Activated CD4-positive, alpha-beta T cell treated with anti-CD3 and anti-CD28 coated beads, Interleukin-2, amount 10 ng/mL, durations not matched to agents 24 days and 14 days (primary cell): ENCODE results near the gene CRISP1. TPM values are rescaled to one million over a fixed set of nuclear protein-coding genes. Genes with fewer than 3 reads are reported as not detected.
"Not testable (repeated sequence)": the region's sequence is repeated elsewhere in the genome, so short reads cannot be mapped to it uniquely, and the experiment has no call there.

Experiments used
- DNase-seq: peaks from one replicate; pipeline ENCODE4 v3.0.0; 2022
- H3K27ac Mint-ChIP-seq: one replicate; pipeline ENCODE4 v1.8.0; 2022; ENCODE audit warnings: mild to moderate bottlenecking, mixed read lengths
- H3K27me3 Mint-ChIP-seq: one replicate; pipeline ENCODE4 v1.8.0; 2022; ENCODE audit warnings: mixed read lengths
- H3K36me3 Mint-ChIP-seq: one replicate; pipeline ENCODE4 v1.8.0; 2022; ENCODE audit warnings: low read depth, mild to moderate bottlenecking, mixed read lengths
- H3K4me1 Mint-ChIP-seq: one replicate; pipeline ENCODE4 v1.8.0; 2021; ENCODE audit warnings: mixed read lengths
- H3K4me3 Mint-ChIP-seq: one replicate; pipeline ENCODE4 v1.8.0; 2022; ENCODE audit warnings: mild to moderate bottlenecking, moderate library complexity, mixed read lengths
- H3K9me3 Mint-ChIP-seq: one replicate; pipeline ENCODE4 v1.8.0; 2021; ENCODE audit warnings: mixed read lengths
- intact Hi-C: fragments of 100-400 bp; cut with micrococcal nuclease; formaldehyde crosslinking; loops from one replicate; pipeline ENCODE4 v1.15.1; 2023
- total RNA-seq: library from RNA; stranded (reverse); gene quantifications from 2 replicates; pipeline ENCODE4 v1.2.3, GENCODE V29; 2022

The CRISP1 gene
- total RNA-seq, 1 donor from 2014 or later, result not detected

DNA sequence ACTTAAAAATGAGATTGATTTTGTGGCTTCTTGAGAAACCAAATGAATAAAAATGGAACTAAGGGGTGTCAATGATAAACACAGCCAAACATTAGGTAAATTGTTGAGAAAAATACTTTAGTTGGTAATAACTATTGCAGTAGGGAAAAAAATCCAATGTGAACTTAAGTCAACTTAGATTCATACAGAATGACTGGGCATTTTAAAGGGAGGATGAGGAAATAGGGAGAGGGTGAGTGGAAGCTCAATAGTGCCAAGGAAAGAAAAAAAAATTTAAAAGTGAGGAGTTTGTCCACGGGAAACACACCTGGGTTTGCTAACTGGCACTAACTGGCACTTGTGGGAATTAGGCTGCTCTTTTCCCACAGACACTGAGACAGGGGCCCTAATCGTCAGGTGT lies 53.1 kb downstream of the CRISP1 start:
- Mint-ChIP-seq H3K9me3 (no peaks in the 10 kb centered on the region), H3K27me3 (no peaks in the 10 kb centered on the region), H3K4me3 (no peak overlapping the region), H3K27ac (no peak overlapping the region), H3K36me3 (no peaks in the 10 kb centered on the region), H3K4me1 (no peaks in the 10 kb centered on the region)
- no peak for DNase-seq
- intact Hi-C loops, result no loop called here

- no peak for DNase-seq
- intact Hi-C loops, result no loop called here
- H3K27ac Mint-ChIP-seq, result no peak overlapping the region
- no peaks in the 10 kb centered on the region for H3K9me3 Mint-ChIP-seq
- H3K27me3 Mint-ChIP-seq, result no peaks in the 10 kb centered on the region
- no peak overlapping the region for H3K4me3 Mint-ChIP-seq
- no peaks in the 10 kb centered on the region for H3K4me1 Mint-ChIP-seq
- H3K36me3 Mint-ChIP-seq, result no peaks in the 10 kb centered on the region
These were observed 60.2 kb downstream of the CRISP1 start for GRCh38 chr6:49806145-49806544.

- DNase-seq, result no peak
- Mint-ChIP-seq H3K4me3 (no peak overlapping the region), H3K4me1 (no peaks in the 10 kb centered on the region), H3K27ac (no peak overlapping the region), H3K9me3 (no peaks in the 10 kb centered on the region), H3K36me3 (no peaks in the 10 kb centered on the region), H3K27me3 (no peaks in the 10 kb centered on the region)
- intact Hi-C loops, result no loop called here
These were observed 61.1 kb downstream of the CRISP1 start for GRCh38 chr6:49805246-49805645.

GRCh38 chr6:49801525-49801924 lies 64.8 kb downstream of the CRISP1 start:
- Mint-ChIP-seq H3K9me3 (no peaks in the 10 kb centered on the region), H3K36me3 (no peaks in the 10 kb centered on the region), H3K27ac (no peak overlapping the region), H3K4me3 (no peak overlapping the region), H3K4me1 (no peaks in the 10 kb centered on the region), H3K27me3 (no peaks in the 10 kb centered on the region)
- no peak for DNase-seq
- intact Hi-C loops, result no loop called here

GRCh38 chr6:49799090-49799489 lies 67.2 kb downstream of the CRISP1 start:
- Mint-ChIP-seq H3K36me3 (no peaks in the 10 kb centered on the region), H3K9me3 (no peaks in the 10 kb centered on the region), H3K4me1 (no peaks in the 10 kb centered on the region), H3K4me3 (no peak overlapping the region), H3K27ac (no peak overlapping the region), H3K27me3 (no peaks in the 10 kb centered on the region)
- intact Hi-C loops, result no loop called here
- DNase-seq, result no peak

- H3K9me3 Mint-ChIP-seq, H3K27ac Mint-ChIP-seq, intact Hi-C loops, H3K4me3 Mint-ChIP-seq, DNase-seq, H3K4me1 Mint-ChIP-seq, H3K36me3 Mint-ChIP-seq, H3K27me3 Mint-ChIP-seq: not testable (repeated sequence)
These were observed 69.4 kb downstream of the CRISP1 start for GRCh38 chr6:49796842-49797455.

GRCh38 chr6:49790341-49790740 lies 76.0 kb downstream of the CRISP1 start:
- H3K9me3 Mint-ChIP-seq, result no peaks in the 10 kb centered on the region
- intact Hi-C loops, result no loop called here
- DNase-seq, result no peak
- H3K4me3 Mint-ChIP-seq, result no peak overlapping the region
- H3K36me3 Mint-ChIP-seq, result no peaks in the 10 kb centered on the region
- H3K27ac Mint-ChIP-seq, result no peak overlapping the region
- H3K4me1 Mint-ChIP-seq, result no peaks in the 10 kb centered on the region
- no peaks in the 10 kb centered on the region for H3K27me3 Mint-ChIP-seq

DNA sequence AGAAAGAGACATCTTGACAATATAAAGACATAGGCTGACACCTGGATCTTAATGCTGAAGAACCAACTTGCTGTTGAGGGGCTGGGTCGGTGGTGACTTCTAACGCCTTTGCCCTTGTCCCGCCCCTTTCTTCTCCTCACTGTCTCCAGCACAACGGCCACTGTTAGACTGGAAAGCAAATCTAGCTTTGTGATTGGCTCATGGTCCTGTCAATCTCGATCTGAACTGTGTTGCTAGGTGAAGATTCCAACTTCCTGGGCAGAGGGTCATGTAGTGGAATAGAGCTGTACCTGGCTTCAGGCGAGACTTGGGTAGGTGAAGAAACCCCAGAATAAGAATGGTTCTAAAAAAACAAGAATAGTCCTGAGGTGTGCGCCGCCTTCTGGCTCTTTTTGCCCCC lies 79.2 kb downstream of the CRISP1 start, which contains the start of gene PGK2:
Gene PGK2, minus strand, starts transcription at position 110 of the 400 bp plus-strand sequence. Its CDS starts 98 bp downstream, at position 12.
- Mint-ChIP-seq H3K9me3 (no peaks in the 10 kb centered on the region), H3K27me3 (no peaks in the 10 kb centered on the region), H3K36me3 (no peaks in the 10 kb centered on the region), H3K4me3 (no peak within 1 kb of the TSS), H3K27ac (no peak within 1 kb of the TSS), H3K4me1 (no peaks in the 10 kb centered on the region)
- intact Hi-C loops, result no loop called here
- DNase-seq, result no peak

- no peaks in the 10 kb centered on the region for H3K9me3 Mint-ChIP-seq
- no peaks in the 10 kb centered on the region for H3K27me3 Mint-ChIP-seq
- H3K27ac Mint-ChIP-seq, result no peak overlapping the region
- intact Hi-C loops, result no loop called here
- H3K36me3 Mint-ChIP-seq, result no peaks in the 10 kb centered on the region
- no peak for DNase-seq
- H3K4me3 Mint-ChIP-seq, result no peak overlapping the region
- no peaks in the 10 kb centered on the region for H3K4me1 Mint-ChIP-seq
These were observed 82.1 kb downstream of the CRISP1 start for GRCh38 chr6:49784272-49784671.

Other genes with a start within 250 kb of the CRISP1 start
- gene RHAG, start 229.7 kb downstream of the CRISP1 start, total RNA-seq, result not detected in 2 replicates
- not detected in 2 replicates for gene CRISP2, start 153.0 kb downstream of the CRISP1 start, total RNA-seq
- not detected in 2 replicates for gene CRISP3, start 122.1 kb downstream of the CRISP1 start, total RNA-seq
- not detected in 2 replicates for gene PGK2, start 79.2 kb downstream of the CRISP1 start, total RNA-seq
- not detected in 2 replicates for gene DEFB114, start 97.6 kb upstream of the CRISP1 start, total RNA-seq
- not detected in 2 replicates for gene DEFB113, start 103.1 kb upstream of the CRISP1 start, total RNA-seq
- gene DEFB110, start 155.5 kb upstream of the CRISP1 start, total RNA-seq, result not detected in 2 replicates
- gene DEFB112, start 183.4 kb upstream of the CRISP1 start, total RNA-seq, result not detected in 2 replicates